Aorta (tissue), 5 donors: ENCODE measurements around the gene CACHD1. TPM values are rescaled to one million over a fixed set of nuclear protein-coding genes. Genes with fewer than 3 reads are reported as not detected.

Experiments
- ATAC-seq: fragments of 200-7000 bp; cut with Tn5 transposase; one replicate; pipeline ENCODE4 v1.9.1; 2022; ENCODE audit warnings: moderate library complexity; ENCODE audit not compliant: low FRiP score
- DNase-seq, 2 donors: peaks; one replicate each; pipeline ENCODE4 v3.0.0-alpha.2; 2020
- H3K27ac ChIP-seq, 2 donors: one replicate each; pipeline ENCODE4 v1.5.1; 2013; ENCODE audit warnings: low read length in 2 of 2, mild to moderate bottlenecking in 2 of 2, moderate library complexity in 2 of 2, control low read depth in 1 of 2, inconsistent platforms in 1 of 2, low read depth in 1 of 2
- H3K27me3 ChIP-seq, 2 donors: one replicate each; pipeline ENCODE4 v1.6.1; 2013; ENCODE audit warnings: control low read depth in 1 of 2, low read length in 1 of 2, mild to moderate bottlenecking in 1 of 2, moderate library complexity in 1 of 2; ENCODE audit not compliant: insufficient read depth in 2 of 2, control insufficient read depth in 1 of 2
- H3K36me3 ChIP-seq, 2 donors: one replicate each; pipeline ENCODE4 v1.6.1; 2013; ENCODE audit warnings: control low read depth in 1 of 2, low read length in 1 of 2, mild to moderate bottlenecking in 1 of 2; ENCODE audit not compliant: insufficient read depth in 2 of 2, control insufficient read depth in 1 of 2
- H3K4me1 ChIP-seq, 2 donors: one replicate each; pipeline ENCODE4 v1.6.1; 2013; ENCODE audit warnings: low read length in 2 of 2, control low read depth in 1 of 2, mild to moderate bottlenecking in 1 of 2, moderate library complexity in 1 of 2; ENCODE audit not compliant: insufficient read depth in 2 of 2, control insufficient read depth in 1 of 2
- H3K4me3 ChIP-seq, 2 donors: one replicate each; pipeline ENCODE4 v1.5.1; 2013; ENCODE audit warnings: low read length in 2 of 2, control low read depth in 1 of 2, mild to moderate bottlenecking in 1 of 2
- H3K9me3 ChIP-seq: one replicate; pipeline ENCODE4 v1.6.1; 2013; ENCODE audit warnings: mild to moderate bottlenecking, low read length; ENCODE audit not compliant: control insufficient read depth
- WGBS, 2 donors: extraction: QIAGEN DNeasy Blood & Tissue Kit; methylation state at CpG; one replicate each; pipeline ENCODE4 v1.1.7; 2013; 5-methylcytosine and 5-hydroxymethylcytosine counted together
- intact Hi-C, 2 donors: fragments of 100-400 bp; cut with DNase I; formaldehyde crosslinking; loops; one replicate each; pipeline versions ENCODE4 v1.14.2 to v1.15.0; 2022
- polyA plus RNA-seq, 2 donors: library from polyadenylated mRNA; stranded (reverse); fragments of 200-250 nt; gene quantifications; one replicate each; pipeline ENCODE4 v1.2.3, GENCODE V29; 2013
- total RNA-seq, 2 donors: library from RNA; stranded (reverse); fragmentation: NEBNext Ultra II Directional; extraction: Animal tissue kit (Norgen Biotek cat#: 25700); gene quantifications; one replicate each; pipeline ENCODE4 v1.2.1, GENCODE V29; 2021
- donor health status: healthy with polysubstance abuse.
- donor health status: Bipolar disorder and iron deficiency.
- donor health status: DM: no; HTN: no; CAD: no.
- donor health status: DM: no; HTN: no; CAD: no.
- donor health status: DM: yes; HTN: yes; CAD: no.

CACHD1 gene
- total and polyA plus RNA-seq, 4 donors, result 1.4 to 26.5 (median 5.0) TPM

DNA sequence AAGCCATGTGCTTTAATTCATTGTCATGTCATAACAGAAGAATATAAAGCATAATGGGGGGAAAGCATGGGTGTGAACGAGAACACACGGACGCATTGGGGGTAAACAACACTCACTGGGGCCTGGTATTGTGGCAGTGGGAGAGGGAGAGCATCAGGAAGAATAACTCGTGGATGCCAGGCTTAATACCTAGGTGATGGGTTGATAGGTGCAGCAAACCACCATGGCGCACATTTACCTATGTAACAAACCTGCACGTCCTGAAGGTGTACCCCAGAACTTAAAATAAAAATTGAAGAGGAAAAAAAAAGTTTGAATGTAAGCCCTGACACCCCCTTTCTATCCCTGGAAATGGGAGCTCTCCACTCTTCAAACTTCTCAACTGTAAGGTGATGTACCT, 34.9 kb upstream of the CACHD1 start:
- Histone ChIP-seq H3K36me3 (no peaks in the 10 kb centered on the region), H3K27me3 (no peaks in the 10 kb centered on the region), H3K9me3 (peaks cover 4% of the 10 kb centered on the region), H3K27ac (no peak overlapping the region), H3K4me1 (no peaks in the 10 kb centered on the region), H3K4me3 (no peak overlapping the region)
- intact Hi-C loops, result no loop called here
- WGBS, 2 donors, result 83 to 86% methylated on average over 6 of the region's 6 CpGs
- ATAC-seq (no peak), DNase-seq (no peak)

DNA sequence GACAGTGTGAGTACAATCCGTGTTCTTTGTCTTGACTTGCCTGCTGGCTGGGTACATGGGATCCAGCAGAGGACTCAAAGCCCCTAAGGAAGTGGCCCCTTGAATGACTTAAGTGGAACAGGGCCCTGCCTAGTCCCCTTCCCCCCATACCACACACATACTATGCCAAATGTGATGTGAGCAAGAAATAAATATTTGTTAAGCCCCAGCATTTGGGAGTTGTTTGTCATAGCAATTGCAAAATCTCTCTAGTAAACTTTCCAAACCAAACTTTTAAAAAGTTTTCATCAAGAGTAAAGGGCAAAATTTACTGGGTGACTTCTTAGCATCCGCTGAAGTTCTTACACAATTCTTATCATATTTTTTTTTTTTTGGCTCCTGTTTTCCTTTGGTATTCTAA, 32.5 kb upstream of the CACHD1 start:
- no peak overlapping the region for H3K27ac ChIP-seq
- no peaks in the 10 kb centered on the region for H3K4me1 ChIP-seq
- peak; percentile 69 for ATAC-seq
- no peak overlapping the region for H3K4me3 ChIP-seq
- WGBS, 2 donors, result 92 to 93% methylated on average over 2 of the region's 2 CpGs
- intact Hi-C loops, result no loop called here
- no peaks in the 10 kb centered on the region for H3K36me3 ChIP-seq
- H3K27me3 ChIP-seq, result no peaks in the 10 kb centered on the region
- peaks cover 4% of the 10 kb centered on the region for H3K9me3 ChIP-seq
- DNase-seq, result no peak

DNA sequence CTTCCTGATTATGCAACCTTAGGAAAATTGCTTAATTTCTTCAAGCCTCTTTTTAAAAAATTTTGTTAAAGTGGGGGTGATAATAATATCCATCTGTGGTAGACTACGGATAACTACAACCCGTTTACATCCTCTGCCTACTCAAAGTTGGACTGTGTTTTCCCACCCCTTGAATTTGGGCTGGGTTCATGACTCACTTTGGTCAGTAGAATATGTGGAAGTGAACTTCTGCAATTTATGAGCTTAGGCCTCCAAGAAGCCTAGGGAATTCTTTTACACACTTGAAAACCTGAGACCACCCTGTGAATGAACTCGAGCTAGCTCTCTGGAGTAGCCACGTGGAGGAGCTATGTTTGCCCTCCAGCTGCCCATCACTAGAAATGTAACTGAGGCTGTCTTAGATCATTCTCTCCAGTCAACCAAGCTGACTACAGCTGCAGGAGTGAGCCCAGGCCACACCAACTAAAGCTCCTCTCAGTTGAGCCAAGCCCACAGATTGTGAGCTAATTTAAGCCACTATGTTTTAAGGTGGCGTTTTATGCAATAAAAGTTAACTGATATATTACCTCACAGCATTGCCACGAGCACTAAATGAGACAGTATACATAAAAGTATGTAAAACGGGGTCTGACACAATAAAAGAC, 29.6 kb upstream of the CACHD1 start:
- intact Hi-C loops, result no loop called here
- DNase-seq, result no peak
- H3K27me3 ChIP-seq, result no peaks in the 10 kb centered on the region
- H3K27ac ChIP-seq, result no peak overlapping the region
- H3K4me1 ChIP-seq, result no peaks in the 10 kb centered on the region
- ATAC-seq, result no peak
- WGBS, 2 donors, result 53 to 63% methylated on average over 7 of the region's 7 CpGs
- H3K9me3 ChIP-seq, result peaks cover 4% of the 10 kb centered on the region
- no peaks in the 10 kb centered on the region for H3K36me3 ChIP-seq
- no peak overlapping the region for H3K4me3 ChIP-seq

- H3K4me1 ChIP-seq, result no peaks in the 10 kb centered on the region
- H3K27me3 ChIP-seq, result no peaks in the 10 kb centered on the region
- ATAC-seq (no peak), DNase-seq (no peak)
- H3K27ac ChIP-seq, result no peak overlapping the region
- no peak overlapping the region for H3K4me3 ChIP-seq
- no peaks in the 10 kb centered on the region for H3K36me3 ChIP-seq
- 68 to 93% methylated on average over 1 of the region's 1 CpG for WGBS, 2 donors
- intact Hi-C loops, result no loop called here
- no peaks in the 10 kb centered on the region for H3K9me3 ChIP-seq
Observed at GRCh38 chr1:64451440-64451839, 18.5 kb upstream of the CACHD1 start.

DNA sequence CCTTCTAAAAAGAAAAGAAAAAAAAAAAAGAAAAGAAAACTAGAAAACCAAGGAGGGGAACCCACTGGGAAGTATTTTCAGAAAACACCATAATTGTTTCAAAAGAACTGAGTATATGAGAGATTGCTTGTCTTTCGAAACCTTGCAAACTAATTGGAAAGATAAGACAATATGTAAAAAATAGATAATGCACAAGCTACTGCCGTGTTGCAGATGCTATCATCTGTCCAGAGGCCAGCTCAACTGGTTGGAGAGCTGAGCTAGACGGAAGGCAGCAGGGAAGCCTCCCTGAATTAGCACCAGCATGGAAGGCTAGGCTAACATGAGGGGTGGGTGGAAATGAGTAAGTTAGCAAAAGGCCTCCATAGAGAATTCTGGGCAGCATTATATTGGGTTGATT, 16.2 kb upstream of the CACHD1 start:
- Histone ChIP-seq H3K9me3 (no peaks in the 10 kb centered on the region), H3K27me3 (no peaks in the 10 kb centered on the region), H3K36me3 (no peaks in the 10 kb centered on the region), H3K4me3 (no peak overlapping the region), H3K27ac (no peak overlapping the region), H3K4me1 (no peaks in the 10 kb centered on the region)
- intact Hi-C loops, result no loop called here
- WGBS, 2 donors, result 87 to 89% methylated on average over 3 of the region's 3 CpGs
- no peak for ATAC-seq
- DNase-seq, result no peak

DNA sequence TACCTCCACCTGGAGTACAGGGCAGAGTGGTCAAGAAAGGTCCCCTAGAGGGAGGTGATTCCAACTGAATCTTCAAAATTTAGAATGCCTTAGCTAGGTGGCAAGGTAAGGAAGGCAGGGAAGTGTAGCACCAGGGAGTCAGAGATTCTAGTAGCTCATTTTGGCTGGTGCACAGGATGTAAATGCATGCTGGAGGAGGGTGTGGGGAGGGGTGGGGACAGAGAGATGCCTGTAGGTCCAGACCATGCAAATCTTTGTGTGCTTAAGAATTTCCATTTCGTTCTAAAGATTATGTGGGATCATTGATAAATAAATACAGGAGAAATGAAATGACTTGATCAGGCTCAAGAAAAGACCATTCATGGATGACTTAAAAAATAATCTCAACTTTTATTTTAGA, 11.0 kb upstream of the CACHD1 start:
- Histone ChIP-seq H3K36me3 (no peaks in the 10 kb centered on the region), H3K27me3 (no peaks in the 10 kb centered on the region), H3K9me3 (no peaks in the 10 kb centered on the region), H3K27ac (no peak overlapping the region), H3K4me3 (no peak overlapping the region), H3K4me1 (no peaks in the 10 kb centered on the region)
- ATAC-seq (no peak), DNase-seq (no peak)
- 78 to 88% methylated on average over 1 of the region's 1 CpG for WGBS, 2 donors
- intact Hi-C loops, result no loop called here

- Histone ChIP-seq H3K36me3 (no peaks in the 10 kb centered on the region), H3K9me3 (no peaks in the 10 kb centered on the region), H3K4me3 (no peak overlapping the region), H3K4me1 (no peaks in the 10 kb centered on the region), H3K27ac (no peak overlapping the region), H3K27me3 (no peaks in the 10 kb centered on the region)
- intact Hi-C loops, result no loop called here
- no peak for ATAC-seq
- WGBS, 2 donors, result 90 to 91% methylated on average over 5 of the region's 5 CpGs
- DNase-seq, result no peak
Observed at GRCh38 chr1:64459743-64460142, 10.2 kb upstream of the CACHD1 start.

DNA sequence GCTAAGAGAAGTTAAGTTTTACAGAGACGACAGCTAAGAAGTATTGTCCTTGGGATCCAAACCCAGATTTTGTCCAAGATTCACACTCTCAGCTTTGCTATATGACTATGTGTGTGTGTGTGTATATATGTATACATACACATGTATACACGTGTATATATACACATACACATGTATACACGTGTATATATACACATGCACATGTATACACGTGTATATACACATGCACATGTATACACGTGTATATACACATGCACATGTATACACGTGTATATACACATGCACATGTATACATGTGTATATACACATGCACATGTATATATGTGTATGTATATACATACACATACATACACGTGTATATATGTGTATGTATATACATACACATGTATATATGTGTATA, 3.9 kb upstream of the CACHD1 start:
- ATAC-seq, result no peak
- WGBS, 2 donors, result 86 to 87% methylated on average over 7 of the region's 7 CpGs

GRCh38 chr1:64469116-64469976, 583 bp upstream of the CACHD1 start:
- no peaks in the 10 kb centered on the region for H3K36me3 ChIP-seq
- H3K27ac ChIP-seq, result peak overlapping the region in 1 of 2 donors; percentile 36
- H3K4me1 ChIP-seq, result no peaks in the 10 kb centered on the region
- no peaks in the 10 kb centered on the region for H3K9me3 ChIP-seq
- 10 to 11% methylated on average over 26 to 28 of the region's 28 CpGs for WGBS, 2 donors
- no peaks in the 10 kb centered on the region for H3K27me3 ChIP-seq
- ATAC-seq, result peak; percentile 21
- intact Hi-C loops, result no loop called here
- H3K4me3 ChIP-seq, result peak overlapping the region; percentile 85 to 87
- no peak for DNase-seq

More for the DNA sequence above, 3.9 kb upstream of the CACHD1 start:
- H3K9me3 ChIP-seq, result no peaks in the 10 kb centered on the region
- H3K4me1 ChIP-seq, result no peaks in the 10 kb centered on the region
- H3K27ac ChIP-seq, result no peak overlapping the region
- no peak for DNase-seq
- H3K27me3 ChIP-seq, result no peaks in the 10 kb centered on the region
- H3K4me3 ChIP-seq, result no peak overlapping the region
- intact Hi-C loops, result no loop called here
- H3K36me3 ChIP-seq, result no peaks in the 10 kb centered on the region
